GM18517 (cell line): ENCODE results near the gene NDUFV3.
"Not testable (repeated sequence)": the region's sequence is repeated elsewhere in the genome, so short reads cannot be mapped to it uniquely, and the experiment has no call there.

Source experiments
- ATAC-seq: cut with Tn5 transposase; IDR thresholded peaks from one replicate; pipeline ENCODE4 v1.9.1; 2021; ENCODE audit warnings: mild to moderate bottlenecking, moderate library complexity; ENCODE audit not compliant: unreplicated experiment

NDUFV3 gene

DNA sequence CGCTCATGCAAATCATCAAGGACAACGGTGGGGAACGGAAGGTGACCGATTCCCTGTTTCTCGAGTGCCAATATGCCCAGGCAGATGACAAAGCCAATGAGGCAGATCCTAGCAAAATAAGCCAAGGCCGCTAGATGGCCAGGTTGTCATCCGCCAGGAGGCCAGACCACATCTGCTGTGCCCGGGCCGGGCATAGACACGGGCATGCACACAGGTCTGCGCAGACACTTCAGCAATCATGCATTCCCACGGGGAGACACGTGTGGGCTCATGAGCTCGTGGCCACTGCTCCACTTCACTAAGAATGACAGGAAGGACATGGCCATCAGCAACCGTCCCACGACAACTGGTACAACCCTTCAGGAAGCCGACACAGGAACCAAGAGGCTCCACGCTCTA, 37.2 kb upstream of the NDUFV3 start:
- ATAC-seq, result no peak

- no peak for ATAC-seq
Measured at GRCh38 chr21:42857216-42857615, 35.9 kb upstream of the NDUFV3 start.

GRCh38 chr21:42858185-42858847, 34.8 kb upstream of the NDUFV3 start:
- ATAC-seq, result no peak

- ATAC-seq, result no peak
Measured at GRCh38 chr21:42858957-42859890, 33.9 kb upstream of the NDUFV3 start.

- no peak for ATAC-seq
Measured at GRCh38 chr21:42859891-42860230, 33.2 kb upstream of the NDUFV3 start.

GRCh38 chr21:42860345-42860744, 32.8 kb upstream of the NDUFV3 start:
- ATAC-seq, result no peak

DNA sequence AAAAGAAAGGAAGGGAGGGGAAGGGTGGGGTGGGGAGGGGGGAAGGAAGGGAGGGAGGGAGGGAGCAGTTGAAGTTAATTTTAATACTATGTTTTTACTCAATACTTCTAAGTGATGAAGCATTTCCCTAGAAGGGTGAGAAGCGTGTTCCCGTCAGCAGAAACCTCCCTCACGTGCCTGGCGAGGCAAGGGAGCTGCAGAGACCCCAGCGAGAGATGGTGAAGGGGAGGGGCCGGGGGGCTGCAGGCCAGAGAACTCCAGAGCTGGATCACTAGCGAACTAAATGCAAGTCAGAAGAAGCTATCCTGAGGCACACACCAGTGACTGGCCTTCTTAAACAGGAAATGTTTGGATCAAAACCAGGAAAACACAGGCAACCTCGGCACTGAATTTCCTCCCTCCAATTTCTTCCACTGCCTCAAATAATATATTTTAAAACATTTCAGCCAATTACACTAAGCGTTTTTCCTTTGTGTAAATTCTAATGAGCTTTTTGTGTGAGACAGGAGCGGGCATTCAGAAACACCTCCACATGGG, 31.7 kb upstream of the NDUFV3 start:
- ATAC-seq, result no peak

GRCh38 chr21:42861848-42862400, 31.2 kb upstream of the NDUFV3 start:
- no peak for ATAC-seq

DNA sequence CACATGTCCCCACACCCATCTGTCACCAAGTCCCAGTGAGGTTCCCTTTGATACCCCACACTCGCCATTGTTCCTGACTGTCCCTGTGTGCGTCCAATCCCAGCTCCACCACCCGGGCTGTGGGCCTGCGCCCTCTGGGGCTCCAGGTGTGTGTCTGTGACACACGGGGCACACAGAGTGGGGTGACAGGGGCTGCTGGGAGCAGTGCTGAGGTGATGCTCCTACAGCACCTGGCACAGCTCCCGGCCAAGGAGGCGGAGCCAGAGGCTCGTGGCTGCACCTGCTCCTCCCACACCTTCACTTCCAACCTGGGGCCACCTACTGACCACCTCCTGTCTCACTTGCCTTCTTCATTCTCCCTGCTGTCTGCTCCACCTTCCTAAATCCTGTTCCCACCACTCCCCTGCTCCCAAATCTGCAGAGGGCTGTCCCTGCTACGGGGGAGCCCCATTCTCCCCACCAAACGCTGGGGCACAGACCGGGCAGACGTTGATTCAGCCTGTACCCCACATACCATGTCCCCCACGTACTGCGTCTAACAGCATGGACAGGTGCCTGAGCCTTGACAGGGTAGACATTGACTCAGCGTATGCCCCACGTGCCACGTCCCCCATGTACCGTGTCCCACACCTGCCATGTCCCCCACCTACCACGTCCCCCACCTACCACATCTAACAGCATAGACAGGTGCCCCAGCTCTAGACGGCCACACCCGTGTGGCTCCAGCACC, 30.2 kb upstream of the NDUFV3 start:
- no peak for ATAC-seq

DNA sequence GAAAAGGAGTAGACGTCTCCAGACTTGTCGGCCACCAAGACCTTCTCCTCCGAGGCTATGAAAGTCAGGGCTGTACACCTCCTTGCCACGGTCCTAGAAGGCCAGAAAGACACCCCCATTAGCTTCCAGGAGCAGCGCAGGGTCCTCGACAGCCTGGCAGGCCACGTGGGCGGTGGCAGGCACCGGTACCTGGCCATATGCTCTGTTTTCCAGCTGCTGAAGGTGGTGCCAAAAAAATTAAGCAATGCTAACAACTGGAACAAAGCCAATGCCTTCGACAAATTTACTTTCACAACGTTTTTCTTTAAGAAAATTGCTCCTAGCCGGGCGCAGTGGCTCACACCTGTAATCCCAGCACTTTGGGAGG, 29.6 kb upstream of the NDUFV3 start:
- no peak for ATAC-seq

DNA sequence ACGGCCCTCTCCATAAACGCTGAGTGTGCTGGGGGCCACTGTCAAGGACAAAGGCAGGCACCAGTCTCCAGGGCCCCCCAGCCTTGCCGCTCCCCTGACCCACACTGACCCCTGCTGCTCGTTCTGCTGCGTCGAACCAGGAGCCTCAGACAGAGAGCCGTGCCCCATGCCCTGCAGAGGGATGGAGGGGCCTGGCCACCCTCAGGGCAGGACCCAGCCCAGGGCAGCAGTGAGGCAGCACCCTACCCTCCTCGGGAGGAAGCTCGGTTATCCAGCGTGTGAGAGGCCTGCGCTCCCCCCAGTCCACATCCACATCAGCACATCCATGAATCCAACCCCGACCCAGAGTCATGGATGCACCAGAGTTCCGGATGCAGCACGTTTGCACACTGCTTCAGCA, 28.8 kb upstream of the NDUFV3 start:
- ATAC-seq, result no peak

DNA sequence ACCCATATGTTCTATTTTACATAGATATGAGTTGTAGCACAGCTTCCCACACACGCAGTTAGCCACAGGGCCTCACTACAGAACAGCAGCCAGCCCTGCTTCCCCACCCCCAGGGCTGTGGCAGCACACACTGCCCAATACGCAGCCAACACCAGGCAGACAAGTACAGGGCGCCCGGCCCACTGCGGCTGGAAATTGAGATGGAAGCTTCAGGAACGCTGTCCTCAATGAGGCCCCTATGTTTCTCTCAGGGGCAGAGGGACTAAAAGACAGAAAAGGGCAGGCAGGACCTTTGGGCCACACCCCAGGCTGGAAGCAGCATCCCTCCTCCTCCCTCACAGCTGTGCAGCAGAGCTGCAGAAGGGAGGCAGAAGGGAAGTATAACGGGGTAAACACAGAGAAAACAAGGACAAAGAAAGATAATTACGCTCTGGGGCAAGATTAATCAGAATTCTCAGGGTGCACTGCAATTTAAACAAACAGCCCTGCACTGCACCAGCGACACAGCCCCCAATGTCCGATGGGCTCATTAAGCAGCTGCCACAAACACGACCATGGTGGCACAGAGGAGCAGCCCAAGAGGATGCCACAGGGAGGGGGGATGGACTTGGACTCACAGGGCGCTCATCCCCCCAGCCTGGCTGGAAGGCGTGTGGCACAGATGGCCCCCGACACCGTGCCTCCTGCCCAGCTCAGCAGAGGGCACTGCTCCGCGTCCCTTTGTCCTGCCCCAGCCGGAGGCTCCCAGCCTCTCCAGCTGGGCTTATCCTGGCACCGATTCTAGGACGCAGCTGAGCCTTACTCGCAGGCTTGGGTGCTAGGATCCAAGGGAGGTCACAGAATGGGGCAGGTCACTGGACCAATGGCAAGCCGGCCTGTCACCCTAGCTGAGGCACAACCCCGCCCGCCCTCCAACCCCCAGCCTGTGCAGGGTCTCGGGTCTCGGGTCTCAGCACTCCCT, 28.0 kb upstream of the NDUFV3 start:
- ATAC-seq, result no peak

DNA sequence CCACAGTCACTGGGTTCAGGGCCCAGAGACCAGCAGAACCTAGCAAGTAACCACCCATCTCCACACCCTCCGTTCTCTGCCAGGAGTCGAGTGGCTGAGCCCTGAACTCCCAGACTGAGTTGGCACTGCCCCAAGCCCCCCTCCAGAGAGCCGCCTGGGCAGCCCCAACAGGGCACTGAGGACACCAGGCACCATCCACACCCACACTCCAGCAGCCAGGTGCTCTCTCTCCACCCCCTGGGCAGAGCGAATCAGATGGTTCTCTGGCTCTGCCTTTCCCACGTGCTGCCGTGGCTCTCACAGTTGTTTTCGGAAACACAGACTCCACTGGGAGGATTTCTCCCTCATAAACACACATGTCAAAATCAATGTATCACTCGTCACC, 27.3 kb upstream of the NDUFV3 start:
- ATAC-seq, result no peak

- ATAC-seq, result no peak
Measured at GRCh38 chr21:42868196-42868595, 24.9 kb upstream of the NDUFV3 start.

- no peak for ATAC-seq
Measured at GRCh38 chr21:42873096-42873495, 20.0 kb upstream of the NDUFV3 start.

DNA sequence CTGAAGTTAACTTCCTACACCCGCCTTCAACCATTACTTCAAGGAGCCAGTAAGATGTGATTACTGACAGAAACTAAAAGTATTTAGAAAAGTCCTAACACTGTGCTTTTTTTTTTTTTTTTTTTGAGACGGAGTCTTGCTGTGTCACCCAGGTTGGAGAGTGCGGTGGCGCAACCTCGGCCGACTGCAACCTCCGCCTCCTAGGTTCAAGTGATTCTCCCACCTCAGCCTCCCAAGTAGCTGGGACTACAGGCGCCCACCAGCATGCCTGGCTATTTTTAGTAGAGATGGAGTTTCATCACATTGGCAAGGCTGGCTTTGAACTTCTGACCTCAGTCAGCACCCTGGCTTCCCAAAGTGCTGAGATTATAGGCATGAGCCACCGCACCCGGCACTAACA, 17.3 kb upstream of the NDUFV3 start:
- ATAC-seq, result not testable (repeated sequence)

GRCh38 chr21:42878678-42878992, 14.5 kb upstream of the NDUFV3 start:
- ATAC-seq, result no peak

- ATAC-seq, result peak; percentile 85
Measured at GRCh38 chr21:42878993-42879787, 13.9 kb upstream of the NDUFV3 start, which contains the start of gene WDR4. Gene WDR4, minus strand, starts transcription at chr21:42879539. Its CDS starts 44 bp downstream, at chr21:42879495.

DNA sequence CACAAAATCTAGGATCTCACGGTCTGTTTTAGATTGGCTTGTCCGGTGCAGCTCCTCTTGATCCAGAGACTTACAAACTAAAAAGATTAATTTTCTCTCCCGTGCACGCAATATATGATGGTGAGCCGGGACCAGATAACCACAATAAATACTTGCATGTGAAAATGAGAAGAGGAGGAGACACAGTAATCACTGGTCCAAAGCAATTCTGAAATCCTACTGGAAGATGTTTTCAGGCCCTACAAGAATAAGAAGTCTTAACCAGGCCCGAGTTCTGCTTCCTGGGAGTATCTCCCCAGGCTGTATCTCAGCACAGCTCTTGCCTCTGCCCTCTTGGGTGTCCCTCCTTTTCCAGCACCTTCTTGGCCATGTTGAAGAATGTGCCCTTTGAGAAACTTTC, 12.8 kb upstream of the NDUFV3 start:
- ATAC-seq, result no peak
